Hepatocyte (in vitro differentiated cells): Measurements from ENCODE around the gene CXCL16. TPM values are rescaled to one million over a fixed set of nuclear protein-coding genes. Genes with fewer than 3 reads are reported as not detected.

ENCODE experiments used
- DNase-seq: peaks from one replicate; pipeline ENCODE4 v3.0.0-alpha.2; 2016; ENCODE audit warnings: low spot score
- H2AFZ ChIP-seq: fragments of 200-600 bp; sonication (generic); 2 replicates; pipeline ENCODE4 v1.6.0; 2016; ENCODE audit warnings: antibody characterized with exemption, mild to moderate bottlenecking
- H3K27ac ChIP-seq: fragments of 200-600 bp; sonication (generic); 2 replicates; pipeline ENCODE4 v1.5.1; 2016; ENCODE audit warnings: mild to moderate bottlenecking
- H3K27me3 ChIP-seq: fragments of 200-600 bp; sonication (generic); 2 replicates; pipeline ENCODE4 v1.6.1; 2016
- H3K36me3 ChIP-seq: fragments of 200-600 bp; sonication (generic); replicated peaks from 2 replicates; pipeline ENCODE4 v1.5.1; 2016; ENCODE audit warnings: low read depth; ENCODE audit not compliant: insufficient read depth
- H3K4me1 ChIP-seq: fragments of 200-600 bp; sonication (generic); 2 replicates; pipeline ENCODE4 v1.5.1; 2016; ENCODE audit warnings: mild to moderate bottlenecking, moderate library complexity; ENCODE audit not compliant: insufficient read depth
- H3K4me2 ChIP-seq: fragments of 200-600 bp; sonication (generic); 2 replicates; pipeline ENCODE4 v1.6.0; 2016
- H3K4me3 ChIP-seq: fragments of 200-600 bp; sonication (generic); 2 replicates; pipeline ENCODE4 v1.5.1; 2016; ENCODE audit warnings: mild to moderate bottlenecking
- H3K79me2 ChIP-seq: fragments of 200-600 bp; sonication (generic); 2 replicates; pipeline ENCODE4 v1.6.0; 2017; ENCODE audit warnings: mild to moderate bottlenecking
- H3K9me2 ChIP-seq: fragments of 200-600 bp; sonication (generic); replicated peaks from 2 replicates; pipeline ENCODE4 v1.6.0; 2017; ENCODE audit warnings: mild to moderate bottlenecking; ENCODE audit not compliant: insufficient read depth
- H3K9me3 ChIP-seq: fragments of 200-600 bp; sonication (generic); 2 replicates; pipeline ENCODE4 v1.5.1; 2016; ENCODE audit warnings: low read depth, mild to moderate bottlenecking
- H4K20me1 ChIP-seq: fragments of 200-600 bp; sonication (generic); 2 replicates; pipeline ENCODE4 v1.6.0; 2016; ENCODE audit warnings: mild to moderate bottlenecking; ENCODE audit not compliant: insufficient read depth, poor library complexity, severe bottlenecking
- CTCF ChIP-seq: fragments of 200-600 bp; sonication (generic); IDR thresholded peaks from 2 replicates; pipeline ENCODE4 v1.5.1; 2016; ENCODE audit warnings: antibody characterized with exemption, mild to moderate bottlenecking; ENCODE audit not compliant: poor library complexity
- EZH2 ChIP-seq: fragments of 200-600 bp; sonication (generic); IDR thresholded peaks from 2 replicates; pipeline ENCODE4 v1.6.1; 2016; ENCODE audit warnings: antibody characterized with exemption, mild to moderate bottlenecking, borderline replicate concordance
- EZH2phosphoT487 ChIP-seq: fragments of 200-600 bp; sonication (generic); IDR thresholded peaks from one replicate; pipeline ENCODE4 v1.6.1; 2018; ENCODE audit warnings: antibody characterized with exemption, mild to moderate bottlenecking, low read depth, moderate library complexity; ENCODE audit not compliant: unreplicated experiment, severe bottlenecking
- WGBS: methylation state at CpG from one replicate; pipeline ENCODE4 v1.1.6; 2016; ENCODE audit warnings: low lambda C conversion rate; ENCODE audit errors: missing lambda C conversion rate; 5-methylcytosine and 5-hydroxymethylcytosine counted together
- polyA plus RNA-seq: library from polyadenylated mRNA; unstranded; fragments of >200 nt; fragmentation: Nextera tagmentation; extraction: Ambion mirVana; gene quantifications from 2 replicates; pipeline ENCODE4 v1.2.1, GENCODE V29; 2016
- total RNA-seq: library from RNA; depleted of rRNA; stranded (reverse); fragments of >200 nt; gene quantifications from 2 replicates; pipeline ENCODE4 v1.2.3, GENCODE V29; 2014

The CXCL16 gene
- total and polyA plus RNA-seq, 2 experiments from 2014 or later = 39.9 to 82.5 TPM

GRCh38 chr17:4768298-4768697 is 28.6 kb upstream of the CXCL16 start:
- H2AFZ ChIP-seq = no peak overlapping the region
- no peaks in the 10 kb centered on the region for H3K27me3 ChIP-seq
- DNase-seq = no peak
- H3K9me2 ChIP-seq = no peaks in the 10 kb centered on the region
- no peaks in the 10 kb centered on the region for H3K36me3 ChIP-seq
- H4K20me1 ChIP-seq = no peaks in the 10 kb centered on the region
- no peaks in the 10 kb centered on the region for H3K9me3 ChIP-seq
- 86% methylated on average over 6 of the region's 6 CpGs for WGBS
- H3K4me3 ChIP-seq = no peak overlapping the region
- no peak overlapping the region for H3K4me2 ChIP-seq
- TF ChIP-seq EZH2 = no peak
- TF ChIP-seq CTCF = no peak
- TF ChIP-seq EZH2phosphoT487 = no peak
- H3K27ac ChIP-seq = no peak overlapping the region
- H3K79me2 ChIP-seq = no peaks in the 10 kb centered on the region
- H3K4me1 ChIP-seq = peaks cover 9% of the 10 kb centered on the region

- WGBS = 97% methylated on average over 9 of the region's 9 CpGs
- no peak overlapping the region for H2AFZ ChIP-seq
These were observed 27.0 kb upstream of the CXCL16 start for GRCh38 chr17:4766723-4767122.

GRCh38 chr17:4766201-4766600 is 26.5 kb upstream of the CXCL16 start:
- WGBS = 93% methylated on average over 3 of the region's 3 CpGs
- Histone ChIP-seq H3K4me3 (no peak overlapping the region), H3K4me1 (peaks cover 3% of the 10 kb centered on the region), H3K9me2 (no peaks in the 10 kb centered on the region), H3K79me2 (no peaks in the 10 kb centered on the region), H3K36me3 (no peaks in the 10 kb centered on the region), H4K20me1 (no peaks in the 10 kb centered on the region), H3K27me3 (no peaks in the 10 kb centered on the region), H3K9me3 (no peaks in the 10 kb centered on the region), H3K4me2 (no peak overlapping the region), H3K27ac (no peak overlapping the region), H2AFZ (no peak overlapping the region)
- TF ChIP-seq EZH2phosphoT487 = no peak
- no peak for TF ChIP-seq CTCF
- no peak for DNase-seq

More at GRCh38 chr17:4766723-4767122, 27.0 kb upstream of the CXCL16 start:
- H3K27me3 ChIP-seq = no peaks in the 10 kb centered on the region
- H3K4me1 ChIP-seq = peaks cover 3% of the 10 kb centered on the region
- no peak overlapping the region for H3K4me2 ChIP-seq
- no peaks in the 10 kb centered on the region for H3K9me2 ChIP-seq
- H3K4me3 ChIP-seq = no peak overlapping the region
- H3K27ac ChIP-seq = no peak overlapping the region
- H3K36me3 ChIP-seq = no peaks in the 10 kb centered on the region
- DNase-seq = no peak
- no peaks in the 10 kb centered on the region for H4K20me1 ChIP-seq
- no peak for TF ChIP-seq EZH2phosphoT487
- no peak for TF ChIP-seq CTCF
- no peak for TF ChIP-seq EZH2
- no peaks in the 10 kb centered on the region for H3K79me2 ChIP-seq
- H3K9me3 ChIP-seq = no peaks in the 10 kb centered on the region

- H3K9me2 ChIP-seq = no peaks in the 10 kb centered on the region
- no peaks in the 10 kb centered on the region for H3K4me1 ChIP-seq
- H4K20me1 ChIP-seq = no peaks in the 10 kb centered on the region
- H3K27ac ChIP-seq = no peak overlapping the region
- no peak for DNase-seq
- WGBS = 75% methylated on average over 3 of the region's 3 CpGs
- no peak for TF ChIP-seq EZH2
- no peak for TF ChIP-seq EZH2phosphoT487
- TF ChIP-seq CTCF = no peak
- no peaks in the 10 kb centered on the region for H3K9me3 ChIP-seq
- no peaks in the 10 kb centered on the region for H3K79me2 ChIP-seq
- no peak overlapping the region for H2AFZ ChIP-seq
- no peak overlapping the region for H3K4me3 ChIP-seq
- no peaks in the 10 kb centered on the region for H3K36me3 ChIP-seq
- no peak overlapping the region for H3K4me2 ChIP-seq
- no peaks in the 10 kb centered on the region for H3K27me3 ChIP-seq
These were observed 24.9 kb upstream of the CXCL16 start for GRCh38 chr17:4764595-4764994.
